Brain microvascular endothelial cell (primary cell): ENCODE results near the gene FAT1.

Experiments
- DNase-seq: peaks from one replicate; pipeline ENCODE4 v3.0.0-alpha.2; 2020
- H3K27ac ChIP-seq: fragments of 250-450 bp; sonication (Bioruptor Pico); 2 replicates; pipeline ENCODE4 v1.5.1; 2020; ENCODE audit warnings: mild to moderate bottlenecking, moderate library complexity
- H3K27me3 ChIP-seq: fragments of 250-450 bp; sonication (Bioruptor Pico); replicated peaks from 2 replicates; pipeline ENCODE4 v1.5.1; 2020; ENCODE audit warnings: mild to moderate bottlenecking
- H3K36me3 ChIP-seq: fragments of 250-450 bp; sonication (Bioruptor Pico); replicated peaks from 2 replicates; pipeline ENCODE4 v1.5.1; 2020; ENCODE audit warnings: mild to moderate bottlenecking
- H3K4me3 ChIP-seq: 2 replicates; pipeline ENCODE4 v1.5.1; 2011; ENCODE audit warnings: low read depth, mild to moderate bottlenecking, control low read depth, low read length, moderate library complexity
- in situ Hi-C: cut with HindIII; loops from 2 replicates; pipeline ENCODE4 v1.10.0; 2017; ENCODE audit warnings: low sequenced_read_pairs, low pct_ligation_motif_present
- TF ChIP-seq, protein P1 (sequence below): IDR thresholded peaks from 2 replicates; pipeline ENCODE4 v1.5.1; 2011; ENCODE audit warnings: low read depth, mild to moderate bottlenecking, moderate library complexity, low read length, control low read depth, inconsistent platforms; ENCODE audit errors: missing control alignments

Gene FAT1

DNA sequence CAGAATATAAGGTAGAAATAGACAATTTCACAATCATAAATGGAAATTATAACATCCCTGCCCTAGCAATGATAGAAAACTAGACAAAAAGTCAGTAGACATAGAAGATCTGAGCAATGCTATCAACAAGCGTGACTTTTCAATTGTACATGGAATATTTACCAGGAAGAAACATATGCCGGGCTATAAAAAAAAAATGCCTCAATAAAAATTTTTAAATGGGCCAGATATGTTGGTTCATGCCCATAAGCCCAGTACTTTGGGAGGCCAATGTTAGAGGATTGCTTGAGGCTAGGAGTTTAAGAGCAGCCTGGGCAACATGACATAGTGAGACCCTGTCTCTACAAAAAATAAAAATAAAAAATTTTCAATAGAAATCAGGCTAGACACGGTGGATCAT is 163.0 kb downstream of the FAT1 start:
- H3K27me3 ChIP-seq, result no peaks in the 10 kb centered on the region
- H3K36me3 ChIP-seq, result no peaks in the 10 kb centered on the region
- no peak overlapping the region for H3K4me3 ChIP-seq
- no peak overlapping the region for H3K27ac ChIP-seq
- TF ChIP-seq, protein P1, sequence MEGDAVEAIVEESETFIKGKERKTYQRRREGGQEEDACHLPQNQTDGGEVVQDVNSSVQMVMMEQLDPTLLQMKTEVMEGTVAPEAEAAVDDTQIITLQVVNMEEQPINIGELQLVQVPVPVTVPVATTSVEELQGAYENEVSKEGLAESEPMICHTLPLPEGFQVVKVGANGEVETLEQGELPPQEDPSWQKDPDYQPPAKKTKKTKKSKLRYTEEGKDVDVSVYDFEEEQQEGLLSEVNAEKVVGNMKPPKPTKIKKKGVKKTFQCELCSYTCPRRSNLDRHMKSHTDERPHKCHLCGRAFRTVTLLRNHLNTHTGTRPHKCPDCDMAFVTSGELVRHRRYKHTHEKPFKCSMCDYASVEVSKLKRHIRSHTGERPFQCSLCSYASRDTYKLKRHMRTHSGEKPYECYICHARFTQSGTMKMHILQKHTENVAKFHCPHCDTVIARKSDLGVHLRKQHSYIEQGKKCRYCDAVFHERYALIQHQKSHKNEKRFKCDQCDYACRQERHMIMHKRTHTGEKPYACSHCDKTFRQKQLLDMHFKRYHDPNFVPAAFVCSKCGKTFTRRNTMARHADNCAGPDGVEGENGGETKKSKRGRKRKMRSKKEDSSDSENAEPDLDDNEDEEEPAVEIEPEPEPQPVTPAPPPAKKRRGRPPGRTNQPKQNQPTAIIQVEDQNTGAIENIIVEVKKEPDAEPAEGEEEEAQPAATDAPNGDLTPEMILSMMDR, result no peak
- in situ Hi-C loops, result no loop called here
- no peak for DNase-seq

DNA sequence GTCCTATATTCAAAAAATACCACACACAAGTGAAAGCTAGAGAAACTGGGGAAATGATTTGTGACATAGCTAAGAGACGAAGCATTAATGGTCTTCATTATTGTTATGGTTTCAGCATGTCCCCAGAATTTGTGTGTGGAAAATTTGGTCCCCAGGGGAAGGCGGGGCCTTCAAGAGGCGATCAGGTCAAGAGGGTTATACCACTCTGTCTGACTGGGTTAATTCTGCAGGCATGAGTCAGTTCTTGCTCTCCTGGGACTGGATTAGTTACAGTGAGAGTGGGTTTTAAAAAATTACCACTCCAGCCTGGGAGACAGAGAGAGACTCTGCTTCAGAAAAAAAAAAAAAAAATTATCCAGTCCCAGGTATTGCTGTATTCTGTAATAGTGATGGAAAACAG is 166.2 kb downstream of the FAT1 start:
- peak; percentile 71 for DNase-seq
- H3K27ac ChIP-seq, result no peak overlapping the region
- no peak overlapping the region for H3K4me3 ChIP-seq
- H3K27me3 ChIP-seq, result no peaks in the 10 kb centered on the region
- TF ChIP-seq, protein P1, result no peak
- in situ Hi-C loops, result no loop called here
- no peaks in the 10 kb centered on the region for H3K36me3 ChIP-seq

GRCh38 chr4:186557061-186557460 is 166.6 kb downstream of the FAT1 start:
- Histone ChIP-seq H3K36me3 (no peaks in the 10 kb centered on the region), H3K27ac (no peak overlapping the region), H3K4me3 (no peak overlapping the region), H3K27me3 (no peaks in the 10 kb centered on the region)
- in situ Hi-C loops, result no loop called here
- peak; percentile 2 for DNase-seq
- TF ChIP-seq, protein P1, result no peak

DNA sequence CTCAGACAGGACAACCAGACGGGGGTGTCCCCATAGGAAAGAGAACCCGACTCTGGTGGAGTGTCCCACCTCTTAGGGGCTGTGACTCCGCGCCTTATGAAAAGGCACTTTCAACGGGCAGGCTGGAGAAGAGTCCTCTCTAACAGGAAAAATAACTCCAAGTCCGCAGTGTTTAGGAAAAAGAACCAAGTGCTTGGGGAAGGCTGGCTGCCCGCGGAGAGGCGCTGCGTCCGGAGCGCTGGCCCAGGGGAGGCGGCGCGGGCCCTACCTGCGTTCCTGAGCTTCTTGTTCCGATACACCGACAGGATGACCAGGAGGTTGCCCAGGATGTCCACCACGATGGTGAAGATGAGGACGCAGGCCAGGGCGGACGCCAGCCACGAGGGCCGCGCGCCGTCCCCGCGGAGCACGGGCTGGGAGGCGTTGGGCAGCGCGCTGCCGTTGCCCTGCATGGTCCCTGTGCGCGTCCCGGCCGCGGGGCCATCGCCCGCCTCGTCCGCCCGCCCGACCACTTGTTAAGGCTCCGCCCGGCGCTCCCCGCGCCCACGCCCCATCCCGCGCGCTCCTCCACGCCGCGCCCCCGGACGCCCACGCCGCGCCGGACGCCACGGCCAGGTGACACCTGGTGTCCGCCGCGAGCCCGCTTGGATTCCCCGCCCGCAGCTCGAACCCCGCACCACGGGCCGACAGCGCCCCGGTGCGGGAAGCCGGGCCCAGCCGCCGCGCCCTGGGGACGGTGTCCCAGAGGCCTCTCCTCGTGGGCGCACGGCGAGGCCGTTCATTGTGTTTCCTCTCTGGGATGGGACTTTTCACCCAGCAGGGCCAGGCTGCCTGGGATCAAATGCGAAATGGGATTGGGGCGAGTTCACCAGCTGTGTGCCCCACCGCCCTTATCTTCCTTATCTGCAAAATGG is 168.5 kb downstream of the FAT1 start, which contains the start of gene MTNR1A:
TSS of gene MTNR1A (minus strand) at position 654 of the 914 bp plus-strand sequence. CDS start at position 452, 202 bp downstream.
- Histone ChIP-seq H3K4me3 (peak within 1 kb of the TSS; percentile 54), H3K27ac (no peak within 1 kb of the TSS), H3K27me3 (no peaks in the 10 kb centered on the region), H3K36me3 (no peaks in the 10 kb centered on the region)
- in situ Hi-C loops, result no loop called here
- TF ChIP-seq, protein P1, result no peak
- DNase-seq, result no peak

GRCh38 chr4:186554539-186554913 is 169.1 kb downstream of the FAT1 start:
- H3K4me3 ChIP-seq, result peak overlapping the region; percentile 54
- TF ChIP-seq, protein P1, result peak; percentile 54
- H3K27me3 ChIP-seq, result peaks cover 4% of the 10 kb centered on the region
- DNase-seq, result peak; percentile 16
- no peaks in the 10 kb centered on the region for H3K36me3 ChIP-seq
- in situ Hi-C loops, result no loop called here
- no peak overlapping the region for H3K27ac ChIP-seq

GRCh38 chr4:186553717-186554116 is 169.9 kb downstream of the FAT1 start:
- no peak for DNase-seq
- TF ChIP-seq, protein P1, result no peak
- in situ Hi-C loops, result no loop called here
- no peaks in the 10 kb centered on the region for H3K36me3 ChIP-seq
- peaks cover 4% of the 10 kb centered on the region for H3K27me3 ChIP-seq
- no peak overlapping the region for H3K27ac ChIP-seq
- H3K4me3 ChIP-seq, result no peak overlapping the region
